Measurements from ENCODE around the gene SLC17A4.

DNA sequence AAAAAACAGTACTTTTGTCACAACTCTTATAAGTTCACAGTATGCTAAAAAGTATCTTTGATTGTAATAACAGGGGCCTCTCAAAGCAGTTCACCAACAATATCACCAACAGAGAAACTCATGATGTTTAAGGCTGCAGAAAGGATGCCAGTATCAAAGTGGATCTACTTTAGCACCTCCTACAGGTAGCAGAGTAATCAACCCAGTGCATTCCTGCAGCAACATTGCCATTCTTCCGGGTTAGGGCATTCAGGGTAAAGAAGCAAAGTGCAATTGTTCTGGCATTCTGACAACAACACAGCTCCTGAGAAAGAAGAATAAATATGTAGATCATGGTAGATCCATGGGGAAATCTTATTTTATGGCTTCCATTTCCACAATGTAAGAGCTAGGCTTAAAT lies 7.6 kb upstream of the SLC17A4 start:
- TF ChIP-seq, protein P1, sequence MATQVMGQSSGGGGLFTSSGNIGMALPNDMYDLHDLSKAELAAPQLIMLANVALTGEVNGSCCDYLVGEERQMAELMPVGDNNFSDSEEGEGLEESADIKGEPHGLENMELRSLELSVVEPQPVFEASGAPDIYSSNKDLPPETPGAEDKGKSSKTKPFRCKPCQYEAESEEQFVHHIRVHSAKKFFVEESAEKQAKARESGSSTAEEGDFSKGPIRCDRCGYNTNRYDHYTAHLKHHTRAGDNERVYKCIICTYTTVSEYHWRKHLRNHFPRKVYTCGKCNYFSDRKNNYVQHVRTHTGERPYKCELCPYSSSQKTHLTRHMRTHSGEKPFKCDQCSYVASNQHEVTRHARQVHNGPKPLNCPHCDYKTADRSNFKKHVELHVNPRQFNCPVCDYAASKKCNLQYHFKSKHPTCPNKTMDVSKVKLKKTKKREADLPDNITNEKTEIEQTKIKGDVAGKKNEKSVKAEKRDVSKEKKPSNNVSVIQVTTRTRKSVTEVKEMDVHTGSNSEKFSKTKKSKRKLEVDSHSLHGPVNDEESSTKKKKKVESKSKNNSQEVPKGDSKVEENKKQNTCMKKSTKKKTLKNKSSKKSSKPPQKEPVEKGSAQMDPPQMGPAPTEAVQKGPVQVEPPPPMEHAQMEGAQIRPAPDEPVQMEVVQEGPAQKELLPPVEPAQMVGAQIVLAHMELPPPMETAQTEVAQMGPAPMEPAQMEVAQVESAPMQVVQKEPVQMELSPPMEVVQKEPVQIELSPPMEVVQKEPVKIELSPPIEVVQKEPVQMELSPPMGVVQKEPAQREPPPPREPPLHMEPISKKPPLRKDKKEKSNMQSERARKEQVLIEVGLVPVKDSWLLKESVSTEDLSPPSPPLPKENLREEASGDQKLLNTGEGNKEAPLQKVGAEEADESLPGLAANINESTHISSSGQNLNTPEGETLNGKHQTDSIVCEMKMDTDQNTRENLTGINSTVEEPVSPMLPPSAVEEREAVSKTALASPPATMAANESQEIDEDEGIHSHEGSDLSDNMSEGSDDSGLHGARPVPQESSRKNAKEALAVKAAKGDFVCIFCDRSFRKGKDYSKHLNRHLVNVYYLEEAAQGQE (IDR thresholded peaks at IDR 0.05; ENCODE audit: insufficient read depth in 1 of 2, low read depth in 2 of 2, low read length in 2 of 2) = no peak
- TF ChIP-seq POLR2AphosphoS5 (IDR thresholded peaks at IDR 0.05; ENCODE audit: low read depth, low read length) = no peak
- no peak for TF ChIP-seq TAF1 (IDR thresholded peaks at IDR 0.05; ENCODE audit: borderline replicate concordance, insufficient read depth, low read length)
